ENCODE results near the gene UCK1. TPM values are rescaled to one million over a fixed set of nuclear protein-coding genes. Genes with fewer than 3 reads are reported as not detected.
A peak's percentile ranks its signal among the peaks of the same experiment; 100 is the strongest.

Gene UCK1
- total and polyA plus RNA-seq, 2 experiments from 2014 or later: 48.8 to 57.1 TPM

GRCh38 chr9:131477816-131478419, 53.1 kb downstream of the UCK1 start:
- H3K36me3 ChIP-seq: peaks cover 92% of the 10 kb centered on the region
- no peaks in the 10 kb centered on the region for H3K9me3 ChIP-seq (ENCODE audit: low read depth)
- no peak for DNase-seq (ENCODE audit: low read depth in 1 of 2, low spot score in 1 of 2)
- H3K4me3 ChIP-seq: no peak overlapping the region
- no peak for TF ChIP-seq CTCF (IDR thresholded peaks at IDR 0.05; ENCODE audit: low read depth, low read length)
- no peaks in the 10 kb centered on the region for H3K4me1 ChIP-seq (ENCODE audit: low read depth)
- H3K27me3 ChIP-seq: no peaks in the 10 kb centered on the region
- peak overlapping the region; percentile 60 for H3K27ac ChIP-seq

- H3K9me3 ChIP-seq (ENCODE audit: low read depth): no peaks in the 10 kb centered on the region
- peak overlapping the region; percentile 60 for H3K27ac ChIP-seq
- no peaks in the 10 kb centered on the region for H3K4me1 ChIP-seq (ENCODE audit: low read depth)
- no peak overlapping the region for H3K4me3 ChIP-seq
- TF ChIP-seq CTCF (IDR thresholded peaks at IDR 0.05; ENCODE audit: low read depth, low read length): no peak
- H3K27me3 ChIP-seq: no peaks in the 10 kb centered on the region
- peaks cover 91% of the 10 kb centered on the region for H3K36me3 ChIP-seq
- DNase-seq (ENCODE audit: low read depth in 1 of 2, low spot score in 1 of 2): no peak
Observed at GRCh38 chr9:131477367-131477766, 53.7 kb downstream of the UCK1 start.

GRCh38 chr9:131476777-131477345, 54.2 kb downstream of the UCK1 start:
- TF ChIP-seq CTCF (IDR thresholded peaks at IDR 0.05; ENCODE audit: low read depth, low read length): no peak
- H3K27ac ChIP-seq: peak overlapping the region; percentile 60
- H3K4me3 ChIP-seq: no peak overlapping the region
- H3K27me3 ChIP-seq: no peaks in the 10 kb centered on the region
- H3K4me1 ChIP-seq (ENCODE audit: low read depth): no peaks in the 10 kb centered on the region
- H3K9me3 ChIP-seq (ENCODE audit: low read depth): no peaks in the 10 kb centered on the region
- H3K36me3 ChIP-seq: peaks cover 90% of the 10 kb centered on the region
- no peak for DNase-seq (ENCODE audit: low read depth in 1 of 2, low spot score in 1 of 2)

GRCh38 chr9:131475956-131476776, 54.9 kb downstream of the UCK1 start:
- H3K9me3 ChIP-seq (ENCODE audit: low read depth): no peaks in the 10 kb centered on the region
- H3K27me3 ChIP-seq: no peaks in the 10 kb centered on the region
- H3K4me3 ChIP-seq: no peak overlapping the region
- H3K36me3 ChIP-seq: peaks cover 91% of the 10 kb centered on the region
- no peaks in the 10 kb centered on the region for H3K4me1 ChIP-seq (ENCODE audit: low read depth)
- TF ChIP-seq CTCF (IDR thresholded peaks at IDR 0.05; ENCODE audit: low read depth, low read length): peak; percentile 41
- peak overlapping the region; percentile 13 for H3K27ac ChIP-seq
- no peak for DNase-seq (ENCODE audit: low read depth in 1 of 2, low spot score in 1 of 2)

GRCh38 chr9:131475111-131475955, 55.7 kb downstream of the UCK1 start:
- Histone ChIP-seq H3K4me1 (ENCODE audit: low read depth) (no peaks in the 10 kb centered on the region), H3K9me3 (ENCODE audit: low read depth) (no peaks in the 10 kb centered on the region), H3K27me3 (no peaks in the 10 kb centered on the region), H3K27ac (peak overlapping the region; percentile 13), H3K4me3 (no peak overlapping the region), H3K36me3 (peaks cover 91% of the 10 kb centered on the region)
- DNase-seq (ENCODE audit: low read depth in 1 of 2, low spot score in 1 of 2): no peak
- TF ChIP-seq CTCF (IDR thresholded peaks at IDR 0.05; ENCODE audit: low read depth, low read length): no peak
